ENCODE data around the gene ANTXR1. TPM values are rescaled to one million over a fixed set of nuclear protein-coding genes. Genes with fewer than 3 reads are reported as not detected.

The ANTXR1 gene
- total RNA-seq, 4 donors from 2014 or later: 7.1 to 101 (median 15.8) TPM

- Histone ChIP-seq H3K27ac (no peak overlapping the region), H3K27me3 (no peaks in the 10 kb centered on the region), H3K9me3 (no peaks in the 10 kb centered on the region), H3K36me3 (no peaks in the 10 kb centered on the region), H3K4me1 (peaks cover 0 to 3% (median 0%) of the 10 kb centered on the region in 4 donors), H3K4me3 (no peak overlapping the region)
- TF ChIP-seq EP300 (IDR thresholded peaks at IDR 0.05; ENCODE audit: low read depth) (no peak), POLR2A (IDR thresholded peaks at IDR 0.05) (no peak), POLR2AphosphoS5 (IDR thresholded peaks at IDR 0.05) (no peak), CTCF (IDR thresholded peaks at IDR 0.05) (no peak)
- no peak for DNase-seq
- in situ Hi-C loops (cut with MboI; ENCODE audit: low pct_ligation_motif_present in 1 of 4, low pct_unique_long_range_greater_than_20kb in 1 of 4, low sequenced_read_pairs in 3 of 4): no loop called here
- intact Hi-C loops (cut with DNase I; ENCODE audit: low total_unique reads): no loop called here
- WGBS, 2 donors (ENCODE audit: low coverage in 1 of 2): 79 to 80% methylated on average over 1 to 3 of the region's 3 CpGs
These were observed 58.0 kb downstream of the ANTXR1 start for GRCh38 chr2:69070969-69071368.

DNA sequence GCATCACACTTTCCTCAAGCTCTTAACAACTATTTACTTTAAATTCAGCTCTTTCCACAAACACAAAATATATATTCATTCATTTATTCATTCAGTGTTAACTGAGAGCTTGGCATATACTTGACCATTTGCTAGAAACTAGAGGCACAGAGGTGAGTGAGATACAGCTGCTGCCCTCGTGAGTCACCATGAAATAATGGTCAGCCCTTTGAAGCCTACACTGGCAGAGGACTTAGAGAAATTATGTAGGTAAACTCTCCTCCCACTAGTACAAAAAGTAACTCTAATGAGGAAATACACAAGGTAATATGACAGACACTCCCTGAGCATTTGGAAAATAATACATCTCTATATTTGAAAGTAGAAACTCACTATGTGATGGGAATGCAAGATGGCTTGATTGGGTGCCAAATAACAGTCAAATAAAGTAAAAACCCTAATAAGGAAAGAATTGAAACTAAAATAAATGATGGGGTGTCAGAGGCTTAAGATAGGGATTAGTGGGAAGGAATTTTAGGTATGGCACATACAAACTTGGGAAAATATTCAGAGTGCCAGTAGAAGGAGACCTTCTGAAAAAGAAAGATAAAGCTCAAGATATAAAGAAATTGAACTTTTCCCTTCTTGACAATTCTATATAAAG is 61.1 kb downstream of the ANTXR1 start:
- TF ChIP-seq POLR2AphosphoS5 (IDR thresholded peaks at IDR 0.05) (no peak), POLR2A (IDR thresholded peaks at IDR 0.05) (no peak), EP300 (IDR thresholded peaks at IDR 0.05; ENCODE audit: low read depth) (no peak), CTCF (IDR thresholded peaks at IDR 0.05) (no peak)
- in situ Hi-C loops (cut with MboI; ENCODE audit: low pct_ligation_motif_present in 1 of 4, low pct_unique_long_range_greater_than_20kb in 1 of 4, low sequenced_read_pairs in 3 of 4): no loop called here
- H3K27me3 ChIP-seq: no peaks in the 10 kb centered on the region
- no peak for DNase-seq
- WGBS, 2 donors (ENCODE audit: low coverage in 1 of 2): 46 to 57% methylated on average over 1 of the region's 1 CpG
- no peaks in the 10 kb centered on the region for H3K9me3 ChIP-seq
- H3K36me3 ChIP-seq: no peaks in the 10 kb centered on the region
- intact Hi-C loops (cut with DNase I; ENCODE audit: low total_unique reads): no loop called here
- no peak overlapping the region for H3K27ac ChIP-seq
- no peak overlapping the region for H3K4me3 ChIP-seq
- H3K4me1 ChIP-seq: no peaks in the 10 kb centered on the region

DNA sequence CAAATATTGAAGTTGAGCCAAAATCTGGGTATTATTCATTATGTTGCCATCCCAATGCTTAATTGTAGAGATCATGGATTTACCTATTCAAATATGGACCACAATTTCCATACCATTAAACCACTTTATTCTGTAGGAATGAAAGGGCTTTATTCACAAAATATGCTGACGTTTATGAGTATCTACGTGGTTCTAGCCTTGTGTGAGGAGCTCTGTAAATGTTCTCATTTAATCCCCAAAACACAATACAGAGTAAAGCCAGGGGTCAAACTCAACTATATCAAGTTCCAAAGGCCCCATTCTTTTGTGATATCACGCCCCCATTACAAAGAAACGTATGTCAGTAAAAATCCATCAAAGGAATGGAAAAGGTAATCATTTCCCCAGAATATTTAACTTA is 61.9 kb downstream of the ANTXR1 start:
- no peaks in the 10 kb centered on the region for H3K4me1 ChIP-seq
- DNase-seq: no peak
- H3K27ac ChIP-seq: no peak overlapping the region
- in situ Hi-C loops (cut with MboI; ENCODE audit: low pct_ligation_motif_present in 1 of 4, low pct_unique_long_range_greater_than_20kb in 1 of 4, low sequenced_read_pairs in 3 of 4) (no loop called here), intact Hi-C loops (cut with DNase I; ENCODE audit: low total_unique reads) (no loop called here)
- H3K36me3 ChIP-seq: no peaks in the 10 kb centered on the region
- H3K27me3 ChIP-seq: no peaks in the 10 kb centered on the region
- no peak overlapping the region for H3K4me3 ChIP-seq
- TF ChIP-seq CTCF (IDR thresholded peaks at IDR 0.05) (no peak), EP300 (IDR thresholded peaks at IDR 0.05; ENCODE audit: low read depth) (no peak), POLR2A (IDR thresholded peaks at IDR 0.05) (no peak), POLR2AphosphoS5 (IDR thresholded peaks at IDR 0.05) (no peak)
- H3K9me3 ChIP-seq: no peaks in the 10 kb centered on the region
- WGBS, 2 donors (ENCODE audit: low coverage in 1 of 2): 81 to 82% methylated on average over 4 of the region's 4 CpGs

- WGBS, 2 donors (ENCODE audit: low coverage in 1 of 2): 68 to 75% methylated on average over 1 of the region's 1 CpG
- in situ Hi-C loops (cut with MboI; ENCODE audit: low pct_ligation_motif_present in 1 of 4, low pct_unique_long_range_greater_than_20kb in 1 of 4, low sequenced_read_pairs in 3 of 4): no loop called here
- intact Hi-C loops (cut with DNase I; ENCODE audit: low total_unique reads): no loop called here
- Histone ChIP-seq H3K4me3 (no peak overlapping the region), H3K27ac (no peak overlapping the region), H3K9me3 (no peaks in the 10 kb centered on the region), H3K4me1 (no peaks in the 10 kb centered on the region), H3K27me3 (no peaks in the 10 kb centered on the region), H3K36me3 (no peaks in the 10 kb centered on the region)
- TF ChIP-seq POLR2AphosphoS5 (IDR thresholded peaks at IDR 0.05): no peak
- TF ChIP-seq CTCF (IDR thresholded peaks at IDR 0.05): no peak
- TF ChIP-seq EP300 (IDR thresholded peaks at IDR 0.05; ENCODE audit: low read depth): no peak
- no peak for TF ChIP-seq POLR2A (IDR thresholded peaks at IDR 0.05)
- no peak for DNase-seq
These were observed 62.5 kb downstream of the ANTXR1 start for GRCh38 chr2:69075486-69075885.
